Activated CD8-positive, alpha-beta memory T cell treated with anti-CD3 and anti-CD28 coated beads, Interleukin-2, amount 10 ng/mL, durations not matched to agents 7 days and 5 days (primary cell): ENCODE measurements around the gene CEP170B. TPM values are rescaled to one million over a fixed set of nuclear protein-coding genes. Genes with fewer than 3 reads are reported as not detected.

ENCODE experiments used
- ATAC-seq: fragments of 150-1000 bp; cut with Tn5 transposase; one replicate; pipeline ENCODE4 v1.10.0; 2021; ENCODE audit warnings: moderate library complexity
- CTCF ChIA-PET: fragments of 350-600 bp; sonication (Branson Sonifier 250); formaldehyde crosslinking; loops from one replicate; lab custom pipeline; 2021; ENCODE audit warnings: antibody characterized with exemption; lab: Charles Lee
- DNase-seq: peaks from one replicate; pipeline ENCODE4 v3.0.0-alpha.2; 2020
- H3K27ac Mint-ChIP-seq: one replicate; pipeline ENCODE4 v1.8.0; 2021; ENCODE audit warnings: mild to moderate bottlenecking, mixed read lengths
- H3K27me3 Mint-ChIP-seq: one replicate; pipeline ENCODE4 v1.8.0; 2021; ENCODE audit warnings: mixed read lengths
- H3K36me3 Mint-ChIP-seq: one replicate; pipeline ENCODE4 v1.8.0; 2021; ENCODE audit warnings: mild to moderate bottlenecking, mixed read lengths
- H3K4me1 Mint-ChIP-seq: one replicate; pipeline ENCODE4 v1.8.0; 2021; ENCODE audit warnings: mixed read lengths
- H3K4me3 Mint-ChIP-seq: one replicate; pipeline ENCODE4 v1.8.0; 2021; ENCODE audit warnings: mild to moderate bottlenecking, moderate library complexity, mixed read lengths
- H3K9me3 Mint-ChIP-seq: one replicate; pipeline ENCODE4 v1.8.0; 2022; ENCODE audit warnings: low read depth, mixed read lengths
- total RNA-seq, 2 experiments: library from RNA; stranded (reverse); gene quantifications; one replicate each; pipeline ENCODE4 v1.2.3, GENCODE V29; 2021

The CEP170B gene
- 1 to 10 TPM; 4.6 to 8.5 TPM for total RNA-seq

DNA sequence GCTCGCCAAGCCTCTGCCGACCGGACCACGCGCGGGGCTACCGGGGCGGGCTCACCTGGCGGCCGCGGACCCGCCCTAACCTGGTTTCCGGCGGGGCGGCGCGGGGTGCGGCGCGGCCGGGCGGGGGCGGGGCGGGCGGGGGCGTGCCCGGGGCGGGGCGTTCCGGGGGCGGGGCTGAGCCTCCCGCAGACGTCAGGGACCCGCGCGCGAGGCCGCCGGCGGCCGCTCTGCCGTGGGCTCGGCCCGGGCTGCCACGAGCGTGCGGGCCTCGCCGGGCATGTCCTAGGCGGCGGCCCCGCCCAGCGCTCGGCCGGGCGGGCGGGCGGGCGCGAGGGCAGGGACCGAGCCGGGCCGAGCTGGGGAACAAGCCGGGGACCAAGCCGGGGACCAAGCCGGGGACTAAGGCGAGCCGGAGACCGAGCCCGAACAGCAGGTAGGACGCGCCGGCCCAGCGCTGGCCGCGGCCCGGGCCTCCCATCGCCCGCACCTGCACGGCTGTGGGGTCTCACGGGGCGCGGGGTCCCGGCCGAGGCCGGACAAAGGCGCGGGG lies at the start of gene CEP170B:
TSS of gene CEP170B (plus strand) at position 188 of the 550 bp plus-strand sequence. CDS start 3,183 bp downstream, outside the sequence.
- no peak within 1 kb of the TSS for H3K27ac Mint-ChIP-seq
- peaks cover 15% of the 10 kb centered on the region for H3K27me3 Mint-ChIP-seq
- peak within 1 kb of the TSS; percentile 39 for H3K4me3 Mint-ChIP-seq
- H3K9me3 Mint-ChIP-seq: no peaks in the 10 kb centered on the region
- CTCF ChIA-PET: interaction anchor here (0.8 to 1.1 kb wide), 2 partner anchors 39 to 96 kb away, joined by 3 read pairs; no protein-coding TSS in a partner anchor
- no peaks in the 10 kb centered on the region for H3K36me3 Mint-ChIP-seq
- DNase-seq: peak; percentile 50
- peaks cover 2% of the 10 kb centered on the region for H3K4me1 Mint-ChIP-seq
- ATAC-seq: peak; percentile 83

DNA sequence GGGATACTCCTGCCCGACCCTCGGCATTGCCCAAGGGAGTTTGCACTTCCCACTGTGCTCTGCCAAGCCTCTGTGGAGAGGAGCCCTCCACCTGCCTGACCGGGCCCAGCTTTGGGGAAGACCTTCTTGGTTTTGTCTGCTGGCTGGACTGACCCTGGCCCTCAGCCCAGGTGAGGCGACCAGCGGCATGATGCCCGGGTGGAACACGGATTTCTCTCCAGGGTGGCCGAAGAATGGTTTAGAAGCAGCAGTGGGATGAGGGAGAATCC lies 48.5 kb upstream of the CEP170B start:
- DNase-seq: no peak
- Mint-ChIP-seq H3K9me3 (no peaks in the 10 kb centered on the region), H3K36me3 (peaks cover 2% of the 10 kb centered on the region), H3K4me1 (peaks cover 24% of the 10 kb centered on the region), H3K27me3 (no peaks in the 10 kb centered on the region), H3K4me3 (peak overlapping the region; percentile 85), H3K27ac (peak overlapping the region; percentile 92)
- ATAC-seq: no peak
- CTCF ChIA-PET: no interaction called here

DNA sequence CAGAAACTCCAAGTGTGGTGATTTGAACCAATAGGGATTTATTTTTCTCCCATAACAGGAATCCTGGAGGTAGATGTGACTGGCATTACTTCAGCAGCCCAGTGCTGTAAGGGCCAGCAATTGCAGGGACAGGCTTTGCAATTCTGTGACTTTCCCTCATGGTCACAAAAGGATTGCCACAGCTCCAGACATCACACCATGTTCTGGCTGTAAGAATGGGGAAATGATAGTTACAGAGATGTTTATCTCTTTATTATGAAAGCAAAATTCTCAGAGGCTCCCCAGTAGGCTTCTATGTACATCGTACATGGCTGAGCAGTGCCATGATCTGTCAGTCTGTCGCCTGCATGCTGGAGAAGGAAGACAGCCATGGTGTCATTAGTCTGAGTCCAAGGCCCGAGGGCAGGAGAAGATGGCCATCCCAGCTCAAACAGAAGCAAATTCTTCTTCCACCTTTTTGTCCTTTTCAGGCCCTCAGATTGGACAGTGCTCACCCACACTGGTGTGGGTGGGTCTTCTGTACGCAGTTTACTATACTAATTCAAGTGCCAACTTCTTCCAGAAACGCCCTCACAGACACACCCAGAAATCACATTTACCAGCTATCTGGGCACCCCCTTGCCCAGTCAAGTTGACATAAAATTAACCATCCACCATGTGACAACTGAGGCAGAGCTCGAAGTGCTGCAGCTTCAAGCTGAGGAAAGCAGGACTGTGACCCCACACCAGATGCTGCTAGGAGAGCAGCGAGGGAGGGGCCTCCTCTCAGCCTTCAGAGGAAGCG lies 46.9 kb upstream of the CEP170B start:
- Mint-ChIP-seq H3K36me3 (peaks cover 2% of the 10 kb centered on the region), H3K27ac (no peak overlapping the region), H3K9me3 (no peaks in the 10 kb centered on the region), H3K4me1 (peaks cover 24% of the 10 kb centered on the region), H3K27me3 (no peaks in the 10 kb centered on the region), H3K4me3 (no peak overlapping the region)
- DNase-seq: no peak
- CTCF ChIA-PET: interaction anchor here (1.2 kb wide), 1 partner anchor 64 kb away, joined by 3 read pairs; no protein-coding TSS in a partner anchor
- ATAC-seq: no peak

DNA sequence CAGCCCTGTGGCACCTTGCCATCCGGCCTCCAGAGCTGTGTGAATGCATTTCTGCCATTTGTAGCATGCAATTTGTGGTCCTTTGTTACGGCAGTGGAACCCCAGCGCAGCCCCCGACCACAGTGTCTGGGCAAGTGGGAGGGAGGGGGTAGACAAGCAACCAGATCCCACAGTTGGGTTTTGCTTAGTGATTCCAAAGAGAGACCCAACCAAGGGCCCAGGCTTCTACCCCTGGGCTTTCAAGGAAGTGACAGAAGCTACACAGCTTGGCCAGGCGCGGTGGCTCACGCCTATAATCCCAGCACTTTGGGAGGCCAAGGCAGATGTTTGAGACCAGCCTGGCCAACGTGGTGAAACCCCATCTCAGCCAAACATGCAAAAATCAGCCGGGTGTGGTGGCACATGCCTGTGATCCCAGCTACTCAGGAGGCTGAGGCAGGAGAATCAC lies 46.3 kb upstream of the CEP170B start:
- CTCF ChIA-PET: interaction anchor here (1.0 to 1.2 kb wide), 2 partner anchors 18 to 65 kb away, joined by 3 read pairs; partner anchors contain the start of gene ZBTB42
- no peak for DNase-seq
- no peak for ATAC-seq
- H3K27me3 Mint-ChIP-seq: no peaks in the 10 kb centered on the region
- peaks cover 2% of the 10 kb centered on the region for H3K36me3 Mint-ChIP-seq
- no peaks in the 10 kb centered on the region for H3K9me3 Mint-ChIP-seq
- H3K27ac Mint-ChIP-seq: no peak overlapping the region
- no peak overlapping the region for H3K4me3 Mint-ChIP-seq
- H3K4me1 Mint-ChIP-seq: peaks cover 22% of the 10 kb centered on the region

DNA sequence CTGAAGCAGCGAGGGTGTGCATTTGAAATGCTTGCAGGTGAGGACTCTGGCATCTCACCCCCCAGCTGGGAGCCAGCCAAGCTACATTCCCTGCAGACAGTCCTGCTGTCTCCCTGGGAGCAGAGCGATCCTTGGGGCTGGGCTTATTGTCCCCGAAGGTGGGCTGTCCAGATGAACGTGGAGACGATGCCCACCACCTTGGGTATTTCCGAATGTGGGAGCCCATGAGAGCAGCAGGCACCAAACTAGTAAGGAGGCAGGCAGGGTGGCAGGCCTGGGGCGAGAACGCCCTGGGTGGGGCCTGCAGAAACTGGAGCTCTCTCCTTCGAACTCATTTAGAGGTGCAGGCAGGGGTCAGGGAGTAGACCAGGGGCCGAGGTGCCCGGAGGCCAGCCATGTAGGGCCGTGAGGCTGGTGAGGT lies 45.7 kb upstream of the CEP170B start:
- CTCF ChIA-PET: interaction anchor here (1.0 to 1.2 kb wide), 2 partner anchors 18 to 65 kb away, joined by 3 read pairs; partner anchors contain the start of gene ZBTB42
- DNase-seq: no peak
- H3K4me3 Mint-ChIP-seq: no peak overlapping the region
- H3K27me3 Mint-ChIP-seq: peaks cover under 1% of the 10 kb centered on the region
- no peak for ATAC-seq
- H3K9me3 Mint-ChIP-seq: peaks cover under 1% of the 10 kb centered on the region
- H3K4me1 Mint-ChIP-seq: peaks cover 16% of the 10 kb centered on the region
- no peak overlapping the region for H3K27ac Mint-ChIP-seq
- H3K36me3 Mint-ChIP-seq: peaks cover 2% of the 10 kb centered on the region

DNA sequence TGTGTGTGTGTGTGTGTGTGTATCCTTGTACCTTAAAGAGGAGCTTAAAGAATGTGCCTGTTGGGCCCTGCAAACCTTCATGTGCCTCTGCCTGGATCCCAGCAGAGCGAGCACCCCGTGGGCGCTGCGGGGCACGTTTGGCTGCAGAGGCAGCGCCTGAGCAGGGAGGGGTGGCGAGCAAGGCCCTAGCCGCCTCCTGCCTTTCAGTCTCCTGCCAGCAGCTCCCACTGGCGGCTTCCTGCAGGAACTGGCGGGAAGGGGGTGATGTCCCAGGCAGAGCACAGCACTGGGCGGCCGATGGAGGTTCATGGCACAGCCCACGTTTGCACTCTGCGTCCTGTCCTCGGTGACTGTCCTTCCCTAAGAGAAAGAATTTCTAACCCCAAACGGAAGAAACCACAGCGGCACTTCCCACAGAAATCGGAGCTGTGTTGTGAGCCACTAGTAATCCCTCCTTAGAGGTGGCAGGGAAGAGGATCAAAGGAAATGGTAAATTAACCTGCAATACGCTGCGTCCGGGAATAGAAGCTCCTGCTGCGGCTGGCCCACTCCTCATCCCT lies 44.3 kb upstream of the CEP170B start:
- Mint-ChIP-seq H3K9me3 (peaks cover 6% of the 10 kb centered on the region), H3K4me1 (peaks cover 15% of the 10 kb centered on the region), H3K36me3 (peaks cover 6% of the 10 kb centered on the region), H3K27me3 (peaks cover 14% of the 10 kb centered on the region), H3K4me3 (no peak overlapping the region), H3K27ac (no peak overlapping the region)
- DNase-seq (no peak), ATAC-seq (no peak)
- CTCF ChIA-PET: interaction anchor here (1.0 kb wide), 1 partner anchor 22 kb away, joined by 3 read pairs; no protein-coding TSS in a partner anchor

DNA sequence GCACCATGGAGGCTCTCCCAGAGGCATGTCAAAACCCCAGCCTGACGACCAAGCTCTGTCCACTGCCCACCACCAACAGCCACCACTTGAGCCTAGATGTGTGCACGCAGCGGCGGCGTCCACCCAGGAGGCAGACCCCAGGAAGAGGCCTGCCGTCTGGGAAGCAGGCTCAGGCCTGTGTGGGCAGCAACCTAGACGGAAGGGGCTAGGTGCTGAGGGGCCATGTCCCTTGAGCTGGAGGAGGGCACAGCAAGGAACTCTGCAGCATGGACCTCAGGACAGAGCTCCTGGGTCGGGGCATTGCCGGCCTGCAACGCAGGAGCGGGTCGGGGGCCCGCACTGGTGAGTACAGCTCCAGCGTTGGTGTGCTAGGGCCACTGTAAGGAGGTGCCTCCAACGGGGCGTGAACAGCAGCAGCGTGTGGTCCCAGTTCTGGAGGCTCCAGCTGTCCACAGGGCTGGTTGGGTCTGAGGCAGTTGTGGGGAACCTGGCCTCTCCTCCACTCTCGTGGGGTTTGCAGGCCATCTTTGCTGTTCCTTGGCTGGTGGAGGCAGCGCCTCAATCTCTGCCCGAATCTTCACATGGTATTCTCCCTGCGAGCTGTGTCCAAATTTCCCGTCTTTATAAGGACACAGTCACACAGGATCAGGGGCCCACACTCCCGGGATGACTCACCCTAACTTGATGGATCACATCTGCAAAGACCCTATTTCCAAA lies 43.7 kb upstream of the CEP170B start:
- DNase-seq: no peak
- Mint-ChIP-seq H3K27me3 (peaks cover 14% of the 10 kb centered on the region), H3K27ac (no peak overlapping the region), H3K4me3 (no peak overlapping the region), H3K36me3 (peaks cover 6% of the 10 kb centered on the region), H3K4me1 (peaks cover 14% of the 10 kb centered on the region), H3K9me3 (peaks cover 6% of the 10 kb centered on the region)
- ATAC-seq: no peak
- CTCF ChIA-PET: interaction anchor here (1.0 to 1.8 kb wide), 2 partner anchors 23 to 55 kb away, joined by 3 to 4 read pairs; no protein-coding TSS in a partner anchor

DNA sequence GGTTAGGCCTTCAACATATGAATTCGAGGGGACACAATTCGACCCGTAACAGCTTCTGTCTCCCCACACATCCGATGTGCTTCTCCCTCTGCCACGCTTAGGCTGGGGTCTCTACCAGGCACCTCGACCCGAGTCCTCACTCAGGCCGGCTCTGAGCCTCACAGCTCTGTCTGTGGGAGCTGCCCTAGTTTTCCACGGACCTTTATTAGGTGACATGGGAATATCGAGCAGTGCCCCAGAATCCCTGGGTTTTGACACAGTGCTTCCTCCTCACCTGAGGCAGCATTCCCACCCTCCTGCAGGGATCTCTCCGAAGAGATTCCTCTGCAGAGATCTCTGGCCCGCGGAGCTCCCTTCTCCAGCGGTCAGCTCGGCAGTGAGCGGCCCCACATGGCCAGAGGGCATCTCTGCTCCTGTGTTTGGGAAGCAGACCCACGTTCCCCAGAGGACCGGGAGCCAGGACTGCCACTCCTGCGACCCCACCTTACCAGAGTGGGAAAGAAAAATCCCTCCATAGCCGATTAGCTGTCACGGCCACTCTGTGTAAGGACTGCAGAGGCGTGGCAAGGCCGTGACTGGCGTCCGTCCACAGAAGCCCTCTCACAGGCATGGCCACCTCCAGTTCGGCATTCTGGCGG lies 43.0 kb upstream of the CEP170B start:
- no peak for DNase-seq
- CTCF ChIA-PET: interaction anchor here (1.8 kb wide), 1 partner anchor 56 kb away, joined by 4 read pairs; no protein-coding TSS in a partner anchor

DNA sequence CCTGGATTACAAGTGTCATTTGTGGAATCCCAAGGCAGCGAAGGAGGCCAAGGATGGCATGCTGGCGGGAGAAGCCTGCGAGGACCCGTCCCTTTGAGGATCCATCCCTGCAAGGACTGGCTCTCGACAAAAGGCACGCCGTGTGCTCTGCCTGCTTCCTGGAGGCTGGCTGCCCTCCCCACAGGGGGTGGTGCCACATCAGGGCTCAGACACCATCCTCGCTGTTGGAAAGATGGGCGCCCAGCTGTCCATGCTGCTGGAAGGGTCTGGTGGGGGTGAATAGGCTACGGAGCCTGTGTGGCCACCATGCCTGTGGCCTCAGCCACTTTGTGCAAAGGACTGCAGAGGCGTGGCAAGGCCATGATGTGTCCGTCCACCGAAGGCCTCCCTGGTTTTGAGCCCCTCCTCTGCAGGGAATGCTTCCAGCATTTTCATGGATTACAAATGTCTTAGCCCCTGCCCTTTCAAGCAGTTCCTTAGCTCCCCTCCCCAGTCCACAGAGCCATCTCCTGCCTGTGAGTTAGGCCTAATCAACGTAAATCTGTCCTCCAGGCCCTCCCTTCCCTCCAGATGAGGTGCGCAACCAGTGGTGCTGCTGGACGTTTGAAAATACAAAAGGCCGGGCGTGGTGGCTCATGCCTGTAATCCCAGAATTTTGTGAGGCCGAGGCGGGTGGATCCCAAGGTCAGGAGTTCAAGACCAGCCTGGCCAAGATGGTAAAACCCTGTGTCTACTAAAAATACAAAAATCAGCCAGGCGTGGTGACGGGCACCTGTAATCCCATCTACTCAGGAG lies 42.0 kb upstream of the CEP170B start:
- peaks cover 24% of the 10 kb centered on the region for H3K27me3 Mint-ChIP-seq
- CTCF ChIA-PET: interaction anchor here (1.8 kb wide), 1 partner anchor 57 kb away, joined by 4 read pairs; no protein-coding TSS in a partner anchor
- H3K4me3 Mint-ChIP-seq: no peak overlapping the region
- H3K27ac Mint-ChIP-seq: no peak overlapping the region
- no peak for ATAC-seq
- no peak for DNase-seq
- peaks cover 4% of the 10 kb centered on the region for H3K36me3 Mint-ChIP-seq
- H3K4me1 Mint-ChIP-seq: peaks cover 14% of the 10 kb centered on the region
- peaks cover 6% of the 10 kb centered on the region for H3K9me3 Mint-ChIP-seq

More for the DNA sequence above, 43.0 kb upstream of the CEP170B start:
- Mint-ChIP-seq H3K4me3 (no peak overlapping the region), H3K27ac (no peak overlapping the region), H3K9me3 (peaks cover 6% of the 10 kb centered on the region), H3K36me3 (peaks cover 6% of the 10 kb centered on the region), H3K27me3 (peaks cover 17% of the 10 kb centered on the region), H3K4me1 (peaks cover 11% of the 10 kb centered on the region)
- no peak for ATAC-seq

DNA sequence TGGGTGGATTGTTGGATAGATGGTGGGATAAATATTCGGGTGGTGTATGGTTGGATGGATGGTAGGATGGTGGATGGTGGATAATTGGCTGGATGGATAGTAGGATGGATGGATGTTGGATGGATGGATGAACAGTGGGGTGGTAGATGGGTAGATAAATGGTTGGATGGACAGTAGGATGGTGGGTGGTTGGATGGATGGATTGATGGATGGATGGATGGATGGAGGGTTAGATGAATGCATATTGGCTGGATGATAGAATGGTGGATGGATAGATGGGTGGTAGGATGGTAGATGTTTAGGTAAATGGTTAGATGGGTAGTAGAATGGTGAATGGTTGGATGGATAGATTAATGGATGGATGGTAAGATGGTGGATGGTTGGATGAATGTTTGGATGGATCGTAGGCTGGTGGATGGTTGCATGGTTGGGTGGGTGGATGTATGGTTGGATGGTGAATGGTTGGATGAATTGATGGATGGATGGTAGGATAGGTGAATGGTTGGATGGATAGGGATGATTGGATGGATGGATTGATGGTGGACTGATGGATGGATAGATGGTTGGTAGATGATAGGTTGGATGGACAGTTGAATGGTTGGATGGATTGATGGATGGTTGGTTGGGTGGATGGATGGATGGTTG lies 40.6 kb upstream of the CEP170B start:
- Mint-ChIP-seq H3K36me3 (peaks cover 4% of the 10 kb centered on the region), H3K27ac (no peak overlapping the region), H3K27me3 (peaks cover 24% of the 10 kb centered on the region), H3K9me3 (peaks cover 6% of the 10 kb centered on the region), H3K4me1 (peaks cover 14% of the 10 kb centered on the region), H3K4me3 (no peak overlapping the region)
- no peak for ATAC-seq
- no peak for DNase-seq
- CTCF ChIA-PET: interaction anchor here (5.2 kb wide), 1 partner anchor 56 kb away, joined by 124 read pairs; no protein-coding TSS in a partner anchor

DNA sequence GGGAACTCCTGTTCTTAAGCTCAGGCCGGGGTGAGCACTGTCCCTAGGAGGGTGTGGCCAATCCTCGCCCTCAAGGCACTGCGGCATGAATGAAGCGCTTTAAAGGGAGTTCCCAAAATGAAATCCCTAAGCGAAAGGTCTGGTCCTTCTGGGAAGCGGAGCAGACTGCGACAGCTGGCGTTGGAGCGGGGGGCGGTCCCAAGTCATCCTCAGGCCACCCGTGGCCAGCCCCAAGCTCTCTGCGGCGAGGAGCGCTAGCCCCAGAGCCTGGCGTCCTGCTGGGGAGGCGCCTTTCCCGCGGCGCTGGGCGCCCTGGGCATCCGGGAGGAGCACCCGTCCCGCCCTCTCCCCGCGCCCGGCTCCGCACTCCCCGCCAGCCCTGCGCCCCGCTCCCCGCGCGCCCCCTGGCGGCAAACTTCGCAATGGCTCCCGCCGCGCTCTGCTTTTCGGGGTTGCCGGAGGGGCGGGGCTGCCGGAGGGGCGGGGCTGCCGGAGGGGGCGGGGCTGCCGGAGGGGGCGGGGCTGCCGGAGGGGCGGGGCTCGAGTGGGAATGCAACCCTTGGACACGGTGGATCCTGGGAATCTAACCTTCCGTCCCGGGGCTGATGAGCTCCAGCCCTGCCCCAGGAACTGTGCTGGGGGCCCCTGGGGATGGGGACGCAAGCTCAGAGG lies 38.7 kb upstream of the CEP170B start:
- H3K27ac Mint-ChIP-seq: no peak overlapping the region
- ATAC-seq (peak; percentile 95), DNase-seq (peak; percentile 94)
- CTCF ChIA-PET: interaction anchor here (0.6 to 5.2 kb wide), 22 partner anchors 13 to 159 kb away, joined by 3 to 124 read pairs (median 4); partner anchors contain the start of genes ADSS1, AKT1, CLBA1 and SIVA1
- H3K4me1 Mint-ChIP-seq: peaks cover 14% of the 10 kb centered on the region
- H3K36me3 Mint-ChIP-seq: peaks cover 4% of the 10 kb centered on the region
- peaks cover 6% of the 10 kb centered on the region for H3K9me3 Mint-ChIP-seq
- peak overlapping the region; percentile 57 for H3K4me3 Mint-ChIP-seq
- H3K27me3 Mint-ChIP-seq: peaks cover 29% of the 10 kb centered on the region
